ENCODE measurements around the gene PRDM16.

PRDM16 gene

DNA sequence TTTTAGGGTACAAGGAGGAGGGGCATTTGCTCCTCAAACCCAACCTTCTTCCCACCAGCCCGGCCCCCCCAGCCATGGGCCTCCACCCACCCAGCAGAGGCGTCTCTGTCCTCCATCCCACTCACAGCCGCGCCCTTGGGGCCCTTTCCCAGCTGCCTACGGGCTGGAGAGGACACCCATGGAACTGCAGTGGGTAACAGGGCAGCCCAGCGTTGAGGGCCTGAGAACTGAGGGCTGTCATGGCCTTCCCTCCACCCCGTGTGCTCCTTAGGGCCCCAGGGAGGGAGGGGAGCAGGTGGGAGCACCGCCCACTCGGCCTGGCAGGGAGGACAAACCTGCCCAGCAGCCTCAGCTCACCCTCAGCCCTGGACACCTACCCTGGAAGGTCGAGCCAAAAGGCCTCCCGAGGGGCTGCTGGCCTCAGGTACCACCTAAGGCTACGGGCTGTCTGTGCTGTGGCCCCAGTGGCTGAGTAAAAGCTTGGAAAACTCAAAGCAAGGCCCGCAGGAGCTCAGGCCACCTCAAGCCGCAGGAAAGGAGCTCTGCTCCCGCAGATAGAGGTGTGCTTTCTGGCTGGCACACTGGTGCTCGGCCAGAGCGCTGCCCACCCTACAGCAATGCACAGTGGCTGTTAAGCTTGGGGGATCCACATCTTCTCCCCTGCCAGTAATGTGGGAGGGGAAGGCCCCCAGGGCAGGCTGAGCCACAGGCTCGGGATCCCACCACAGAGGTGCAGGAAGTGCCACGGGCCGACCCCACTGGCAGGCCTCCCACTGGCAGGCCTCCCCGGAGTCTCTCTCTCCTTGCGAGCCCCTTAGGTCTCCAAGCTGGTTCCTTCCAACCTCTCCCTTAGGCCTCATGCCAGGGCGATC is 383.2 kb downstream of the PRDM16 start:
- DNase-seq (ENCODE audit: low read depth), result no peak

DNA sequence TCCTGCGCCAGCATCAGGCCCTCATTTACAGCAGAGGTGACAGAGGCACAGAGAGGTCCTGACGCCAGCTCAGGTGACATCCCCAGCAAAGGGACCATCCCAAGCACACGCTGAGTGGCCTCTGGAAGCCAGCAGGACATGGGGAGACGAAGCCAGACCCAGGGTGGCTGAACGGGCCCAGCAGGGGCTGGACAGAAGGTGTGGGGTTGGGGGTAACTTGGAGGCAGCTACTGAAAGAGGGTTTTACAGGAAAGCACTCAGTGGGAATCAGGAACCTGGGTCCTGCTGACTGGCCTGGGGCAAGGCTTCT is 383.8 kb downstream of the PRDM16 start:
- DNase-seq (ENCODE audit: low read depth), result no peak

DNA sequence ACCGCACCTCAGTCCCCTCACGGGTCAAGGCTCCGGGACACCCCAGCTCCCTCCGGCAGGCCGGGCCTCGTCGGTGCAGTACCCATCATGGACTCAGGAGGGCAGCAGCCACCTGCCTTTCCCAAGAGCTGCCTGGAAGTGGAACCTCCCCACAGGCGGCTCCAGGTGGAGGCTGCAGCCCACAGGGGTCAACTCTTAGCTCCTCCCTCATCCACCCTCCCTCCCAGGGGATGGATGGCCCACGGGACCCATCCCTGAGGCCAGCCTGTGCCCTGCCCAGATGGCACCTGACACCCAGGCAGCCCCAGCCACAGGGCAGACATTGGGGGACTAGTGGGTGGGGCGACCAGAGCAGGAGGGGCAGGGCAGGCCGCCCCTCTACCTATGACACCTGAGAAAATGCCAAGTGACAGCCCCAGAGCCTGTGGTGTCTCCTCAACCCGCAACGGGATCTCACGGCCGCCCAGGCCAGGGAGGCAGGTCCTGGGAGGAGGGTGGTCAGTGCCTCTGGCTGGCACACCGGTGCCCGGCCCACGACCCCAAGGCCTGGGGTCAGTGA is 384.3 kb downstream of the PRDM16 start:
- DNase-seq (ENCODE audit: low read depth), result peak; percentile 11

DNA sequence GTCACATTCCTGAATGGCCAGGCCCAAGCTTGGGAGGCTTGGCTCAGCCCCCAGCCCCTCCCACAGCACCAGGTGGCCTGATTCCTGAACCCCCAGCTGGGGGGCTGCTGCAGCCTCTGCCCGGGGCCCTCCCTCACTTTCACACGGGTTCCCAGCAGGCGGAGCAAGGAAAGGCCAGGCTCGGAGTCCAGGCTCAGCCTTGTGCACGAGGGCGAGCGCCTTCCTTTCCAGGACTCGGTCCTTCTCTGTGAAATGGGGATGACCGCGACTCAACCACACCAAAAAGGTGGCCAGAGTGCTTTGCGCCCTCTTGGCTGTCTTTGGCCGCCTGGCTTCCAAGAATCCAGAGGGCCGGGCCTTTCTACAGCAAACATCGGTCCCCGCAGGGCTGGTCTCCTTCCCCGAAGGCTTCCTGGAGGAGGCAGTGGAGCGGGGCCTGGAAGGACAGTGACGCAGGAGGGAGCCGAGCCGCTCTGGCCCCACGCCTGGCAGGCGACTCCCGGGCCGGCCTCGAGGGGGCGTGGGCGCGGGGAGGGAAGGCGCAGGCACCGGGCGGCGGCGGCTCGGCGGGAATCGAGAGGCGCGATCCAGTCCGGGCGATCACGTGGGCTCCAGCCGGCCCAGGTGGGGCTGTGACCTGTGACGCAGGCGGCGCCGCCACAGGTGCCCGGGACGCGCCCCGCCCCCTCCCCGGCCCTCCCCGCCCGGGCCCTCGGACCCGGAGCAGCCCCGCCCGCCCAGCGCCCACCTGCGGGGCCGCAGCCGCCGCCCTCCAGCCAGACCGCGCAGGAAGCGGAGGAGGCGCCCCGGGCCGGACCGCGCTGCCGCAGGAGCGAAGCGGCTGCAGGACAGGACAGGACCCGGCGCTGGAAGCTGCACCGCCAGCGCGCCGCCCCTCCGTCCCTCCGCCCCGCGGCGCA is 385.1 kb downstream of the PRDM16 start, which contains the start of gene ARHGEF16:
ARHGEF16 (plus strand) TSS at position 775 of the 920 bp plus-strand sequence. CDS start 8,420 bp downstream, outside the sequence.
- DNase-seq (ENCODE audit: low read depth), result no peak

DNA sequence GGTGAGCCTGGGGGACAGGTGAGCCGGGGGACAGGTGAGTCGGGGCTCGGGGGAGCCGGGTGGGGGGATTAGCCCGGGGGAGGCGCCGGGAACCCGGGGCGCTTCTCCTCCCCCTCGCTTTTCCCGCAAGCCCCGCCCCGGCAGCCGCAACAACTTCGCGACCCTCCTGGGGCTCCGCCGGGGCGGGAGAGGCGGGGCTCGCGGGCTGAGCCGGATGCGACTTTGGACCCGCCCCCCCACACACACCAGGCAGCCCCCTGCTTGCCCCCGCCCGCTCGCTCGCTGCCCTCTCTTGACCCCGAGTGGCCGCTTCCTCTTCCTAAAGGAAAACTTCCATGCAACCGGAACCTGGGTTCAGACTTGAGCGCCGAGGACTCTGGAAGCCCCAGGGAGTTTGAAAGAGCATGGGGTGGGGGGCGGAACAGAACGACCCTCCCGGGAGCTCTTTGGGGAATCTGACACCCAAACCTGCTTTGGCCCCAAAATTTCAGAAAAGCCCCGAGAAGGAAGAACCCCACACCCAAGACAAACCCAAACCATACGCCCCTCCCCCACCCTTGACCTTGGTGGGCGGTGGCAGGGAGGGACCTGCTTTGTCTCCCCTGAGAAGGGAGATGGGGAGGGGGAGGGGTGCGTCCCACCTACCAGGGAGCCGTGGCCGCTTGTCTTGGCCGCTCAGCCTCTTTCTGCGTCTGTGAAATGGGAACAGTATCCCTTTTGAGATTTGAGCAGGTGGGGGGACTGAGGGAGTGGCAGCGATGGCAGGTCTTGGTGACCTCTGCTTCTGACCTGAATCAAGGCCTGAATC is 386.0 kb downstream of the PRDM16 start:
- DNase-seq (ENCODE audit: low read depth), result no peak

DNA sequence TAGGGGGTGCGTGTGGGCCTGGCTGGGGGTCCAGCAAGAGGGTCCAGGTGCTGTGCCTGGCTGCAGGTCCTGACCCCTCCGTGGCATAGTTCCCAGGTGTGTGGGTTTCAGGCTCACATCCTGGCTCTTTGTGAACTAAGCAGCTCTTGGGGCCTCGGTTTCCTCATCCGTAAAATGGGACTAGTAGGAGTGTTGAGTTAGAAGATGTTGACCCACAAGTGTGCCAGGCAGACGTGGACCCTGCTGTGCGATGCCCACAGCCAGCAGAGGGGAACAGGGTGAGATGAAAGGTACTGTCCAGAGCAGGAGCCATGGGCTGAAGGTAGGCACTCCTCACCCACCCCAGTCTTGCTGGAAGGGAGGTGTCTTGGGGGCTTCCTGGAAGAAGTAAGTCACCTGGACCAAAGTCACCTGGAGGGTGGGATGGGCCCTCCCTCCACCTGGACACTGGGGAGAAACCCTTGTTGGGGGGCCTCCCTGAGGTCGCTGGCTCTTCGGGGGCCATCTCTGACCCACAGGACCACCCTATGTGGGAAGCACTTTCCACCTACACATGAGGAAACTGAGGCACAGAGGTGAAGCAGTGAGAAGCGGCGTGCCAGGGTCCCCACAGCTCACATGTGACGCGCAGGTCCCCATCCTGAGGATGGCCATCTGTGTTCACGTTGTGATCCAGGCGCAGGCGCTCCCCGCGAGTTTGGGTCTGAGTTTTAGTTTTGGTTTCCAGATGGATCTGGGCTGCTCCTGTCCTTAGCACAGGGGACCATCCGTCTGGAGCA is 386.9 kb downstream of the PRDM16 start:
- no peak for DNase-seq (ENCODE audit: low read depth)

DNA sequence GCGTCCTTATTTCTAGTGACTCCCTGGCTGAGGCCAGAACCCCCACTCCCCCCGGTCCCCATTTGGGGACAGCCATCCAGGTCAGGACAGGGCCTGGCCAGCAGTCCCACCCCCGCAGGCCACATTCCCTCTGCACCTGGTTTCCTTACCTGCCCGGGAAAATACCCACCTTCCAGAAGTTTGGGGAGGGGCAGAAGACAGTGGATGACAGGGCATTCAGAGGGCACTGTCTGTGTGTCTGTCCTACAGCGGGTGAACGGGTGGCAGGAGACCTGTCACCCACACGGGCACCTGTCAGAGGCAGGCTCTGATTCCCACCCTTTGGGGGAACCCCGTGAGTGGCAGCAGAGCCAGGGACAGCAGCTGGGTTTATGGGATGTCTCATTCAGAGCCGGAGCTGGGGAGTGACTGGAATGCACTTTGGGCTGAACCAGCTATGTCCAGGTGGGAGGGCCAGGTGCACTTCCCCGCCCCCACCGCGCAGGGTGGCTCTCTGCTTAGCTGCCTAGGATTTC is 387.5 kb downstream of the PRDM16 start:
- DNase-seq (ENCODE audit: low read depth), result no peak

DNA sequence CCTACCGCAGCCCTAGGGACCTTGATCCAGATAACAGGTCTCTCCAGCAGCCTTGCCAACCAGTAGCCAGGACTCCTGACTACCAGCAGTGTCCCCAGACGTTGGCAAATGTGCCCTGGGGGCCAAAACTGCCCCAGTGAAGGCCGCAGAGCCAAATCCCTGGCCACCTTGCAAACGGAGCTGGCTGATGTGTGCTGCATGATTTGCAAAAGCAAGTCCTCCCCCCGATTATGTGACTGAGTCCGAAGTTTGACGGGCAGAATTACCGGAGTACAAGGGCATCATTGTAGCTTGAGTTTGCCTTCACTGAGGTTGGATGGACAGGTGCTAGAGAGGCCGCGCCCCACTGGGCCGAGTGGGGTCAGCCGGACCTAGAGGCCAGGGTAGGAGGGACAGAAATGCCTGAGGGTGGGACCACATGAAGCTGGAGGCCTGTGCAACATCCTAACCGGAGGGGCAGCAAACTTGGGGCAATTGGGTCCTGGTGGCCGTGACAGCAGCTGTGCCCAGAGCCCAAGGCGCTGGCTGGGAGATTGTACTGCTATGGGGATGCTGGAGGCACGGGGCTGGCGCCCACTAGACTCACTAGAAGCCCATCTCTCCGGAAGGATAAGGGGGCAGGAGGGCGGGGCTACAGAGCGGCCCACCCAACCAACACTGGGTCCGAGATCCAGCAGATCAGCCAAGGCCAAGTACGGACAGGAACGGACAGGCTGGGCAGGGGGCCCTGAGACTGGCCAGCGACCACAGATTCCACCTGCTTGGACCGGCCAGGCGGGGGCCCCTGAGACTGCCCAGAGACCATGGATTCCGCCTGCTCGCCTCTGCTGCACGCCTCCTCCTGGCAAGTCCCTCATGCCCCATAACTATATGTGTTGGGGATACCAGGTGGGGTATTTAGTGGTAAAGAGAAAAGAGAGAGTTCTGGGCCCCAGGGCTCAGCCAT is 388.2 kb downstream of the PRDM16 start:
- no peak for DNase-seq (ENCODE audit: low read depth)

DNA sequence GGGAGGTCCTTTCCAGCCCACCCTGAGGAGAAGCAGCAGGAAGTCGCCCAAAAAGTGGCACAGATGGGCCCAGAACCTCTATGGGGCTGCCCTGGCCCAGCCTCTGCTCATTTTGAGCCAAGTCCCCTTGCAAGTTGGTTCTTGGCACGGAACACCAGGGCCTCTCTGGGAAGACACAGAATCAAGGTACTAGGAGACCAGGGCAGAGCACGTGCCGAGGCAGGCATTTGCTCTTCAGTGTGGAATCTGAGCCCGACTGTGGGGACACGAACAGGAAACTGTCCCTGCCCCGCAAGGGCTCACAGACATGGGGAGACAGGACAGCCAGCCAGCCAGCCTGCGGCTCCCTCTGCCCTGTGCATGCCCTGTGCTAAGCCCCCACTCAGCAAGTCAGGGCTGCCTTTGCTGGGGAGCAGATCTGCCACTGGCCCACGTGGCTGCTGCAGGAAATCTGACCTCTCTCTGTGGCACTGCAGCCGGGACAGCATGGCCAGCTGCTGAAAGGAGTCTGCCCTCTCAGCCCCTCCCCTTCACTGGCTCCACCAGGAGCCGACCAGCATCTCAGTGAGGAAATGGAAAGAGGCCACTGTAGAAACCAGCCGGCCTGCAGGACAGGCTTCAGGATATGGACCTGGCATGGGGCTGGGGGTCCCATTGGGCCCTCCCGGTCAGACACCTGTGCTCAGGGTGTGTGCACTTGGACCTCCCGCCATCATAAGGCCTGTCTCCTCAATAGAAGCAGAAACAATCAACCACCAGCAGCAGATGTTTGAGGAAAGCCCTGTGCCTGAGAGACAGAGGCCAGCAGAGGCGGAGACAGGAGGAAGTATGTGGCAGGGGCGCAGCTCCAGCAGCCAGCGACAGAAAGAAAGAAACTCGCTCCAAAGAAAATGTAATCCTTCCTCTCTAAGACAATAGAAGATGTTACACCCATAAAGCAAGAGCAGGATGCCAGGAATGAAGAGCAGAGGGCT is 389.2 kb downstream of the PRDM16 start:
- no peak for DNase-seq (ENCODE audit: low read depth)

DNA sequence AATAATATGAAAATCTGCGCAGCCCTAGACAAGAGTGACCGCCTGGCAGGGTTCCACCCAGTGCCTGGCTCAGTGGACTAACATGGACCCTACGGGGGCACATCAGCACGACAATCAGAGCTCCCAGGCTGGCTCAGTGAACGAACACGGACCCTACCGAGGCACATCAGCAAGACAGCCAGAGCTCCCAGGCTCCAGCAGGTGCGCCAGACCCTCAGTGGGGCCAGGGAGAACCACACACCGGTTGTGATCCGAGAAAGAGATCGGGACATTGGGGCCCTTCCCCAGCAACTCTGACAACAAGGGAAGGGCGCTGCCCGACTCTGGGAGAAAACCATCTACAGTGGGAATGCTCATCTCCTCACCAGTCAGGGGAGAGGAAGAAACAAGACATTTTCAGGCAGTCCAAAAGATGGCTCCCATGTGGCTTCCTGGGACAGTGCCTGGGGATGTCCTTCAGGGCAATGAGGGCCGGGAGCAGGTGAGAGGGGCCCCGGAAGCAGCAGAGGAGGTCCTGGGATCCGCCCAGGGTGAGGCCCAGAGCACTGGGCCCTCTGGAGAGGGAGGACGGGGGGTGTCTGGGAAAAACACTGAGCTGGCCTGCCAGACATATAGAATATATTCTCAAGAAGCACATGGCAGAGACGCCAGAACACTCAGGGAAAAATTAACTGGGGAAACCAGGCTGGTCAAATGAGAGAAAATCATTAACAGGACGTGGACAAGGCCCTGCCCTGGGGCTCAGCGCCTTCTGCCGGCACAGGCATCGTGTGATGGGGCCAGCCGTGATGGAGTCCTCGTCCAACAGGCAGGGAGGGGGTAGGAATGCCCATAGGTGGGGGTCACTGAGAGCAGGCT is 390.3 kb downstream of the PRDM16 start:
- DNase-seq (ENCODE audit: low read depth), result no peak

DNA sequence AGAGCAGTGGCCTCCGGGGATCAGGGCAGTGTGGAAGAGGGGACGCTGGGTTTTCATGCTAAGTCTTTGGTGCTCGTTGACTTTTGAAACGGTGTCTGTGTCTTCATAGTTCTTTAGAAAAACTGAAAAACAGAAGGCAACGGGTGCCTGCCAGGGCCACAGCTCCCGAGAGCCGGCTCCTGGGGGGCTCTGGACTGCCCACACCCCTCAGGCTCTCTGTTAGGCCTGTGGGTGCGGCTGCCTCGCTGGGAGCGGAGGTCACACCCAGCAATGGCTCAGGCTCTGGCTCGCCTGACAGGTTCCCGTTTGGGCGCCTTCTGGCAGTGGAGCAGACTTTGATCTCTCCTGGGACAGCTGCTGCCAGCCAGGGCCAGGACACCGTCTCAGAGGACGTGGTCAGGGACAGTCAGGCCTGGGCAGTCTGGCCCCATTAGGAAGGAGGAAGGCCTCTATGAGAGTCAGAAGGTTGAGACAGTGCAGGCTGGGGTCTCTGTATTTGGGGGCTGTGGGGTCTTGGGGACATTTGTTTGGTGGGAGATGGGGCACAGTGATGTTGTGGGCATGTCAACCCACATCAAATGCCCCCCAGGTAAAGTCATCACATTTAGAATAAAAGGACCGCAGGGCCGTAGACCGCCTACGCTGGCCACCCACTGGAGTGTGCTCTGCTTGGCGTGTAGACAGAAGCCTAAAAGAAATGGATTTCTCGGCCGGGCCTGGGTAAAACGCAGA is 391.1 kb downstream of the PRDM16 start:
- no peak for DNase-seq (ENCODE audit: low read depth)

DNA sequence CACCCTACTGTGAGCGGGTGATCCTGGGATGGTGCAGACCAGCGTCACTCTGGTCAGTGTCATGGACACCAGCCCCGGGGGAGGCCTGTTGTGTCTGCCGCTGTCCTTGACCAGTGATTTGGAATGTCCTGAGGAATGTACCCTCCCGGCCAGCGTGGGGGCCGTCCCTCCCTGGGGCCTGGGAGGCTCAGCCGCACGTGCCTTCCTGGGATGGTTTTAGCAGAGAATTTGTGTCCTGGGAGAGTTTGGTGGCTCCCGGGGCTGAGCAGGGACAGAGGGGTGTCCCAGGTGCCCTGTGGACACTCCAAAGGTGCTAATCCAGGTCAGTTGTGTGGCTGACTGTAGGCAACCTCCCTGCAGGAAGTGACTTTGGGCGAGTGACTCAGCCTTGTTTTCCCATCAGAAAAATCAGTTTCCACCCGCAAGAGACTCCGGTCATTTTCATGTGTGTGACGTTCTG is 391.7 kb downstream of the PRDM16 start:
- DNase-seq (ENCODE audit: low read depth), result no peak

DNA sequence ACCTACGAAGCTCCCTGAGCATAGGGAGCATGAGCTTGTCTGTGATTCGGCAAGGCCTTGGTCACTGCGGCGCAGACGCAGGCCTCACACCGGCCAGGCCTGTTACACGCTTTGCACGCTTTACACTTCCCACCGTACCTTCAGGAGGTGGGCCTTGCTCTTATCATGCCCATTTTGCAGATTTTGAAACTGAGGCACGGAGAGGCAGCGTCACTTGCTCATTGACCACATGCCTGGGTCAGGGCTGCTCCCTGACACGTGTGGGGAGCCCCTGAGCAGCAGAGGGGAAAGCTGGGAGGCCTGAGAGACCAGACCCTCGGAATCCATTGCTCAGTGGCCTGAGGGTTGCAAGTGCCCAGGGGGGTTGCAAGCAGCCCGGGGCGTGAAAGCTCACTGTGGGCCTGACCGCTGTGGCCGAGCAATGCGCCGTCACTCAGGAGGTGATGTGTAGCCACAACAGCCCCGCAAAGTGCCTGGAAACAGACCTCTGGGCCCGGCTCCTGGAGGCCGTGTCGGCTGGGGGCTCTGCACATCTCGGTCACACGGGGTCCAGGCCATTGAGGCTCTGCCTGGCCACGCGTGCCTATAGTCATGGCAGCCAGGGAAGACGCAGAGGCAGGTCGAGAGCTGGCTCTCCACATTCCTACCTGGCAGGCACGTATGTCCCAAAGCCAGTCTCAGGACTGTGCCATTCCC is 392.4 kb downstream of the PRDM16 start:
- no peak for DNase-seq (ENCODE audit: low read depth)

DNA sequence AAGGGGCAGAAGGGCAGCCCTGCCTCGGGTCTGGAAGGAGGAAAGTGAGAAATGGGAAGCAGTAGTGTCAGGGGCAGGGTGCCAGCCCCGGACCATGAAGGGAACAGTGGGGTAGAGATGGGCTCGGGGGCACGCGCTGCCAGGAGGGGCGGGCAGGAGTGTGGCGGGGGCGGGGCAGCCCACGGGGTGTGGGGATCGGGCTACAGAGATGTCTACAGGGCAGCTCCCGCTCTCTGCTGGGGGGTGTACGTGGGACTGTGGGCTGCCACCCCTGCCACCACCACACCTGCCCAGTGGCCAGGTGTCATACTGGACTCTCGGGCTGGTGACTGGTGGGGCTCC is 392.9 kb downstream of the PRDM16 start:
- DNase-seq (ENCODE audit: low read depth), result no peak

DNA sequence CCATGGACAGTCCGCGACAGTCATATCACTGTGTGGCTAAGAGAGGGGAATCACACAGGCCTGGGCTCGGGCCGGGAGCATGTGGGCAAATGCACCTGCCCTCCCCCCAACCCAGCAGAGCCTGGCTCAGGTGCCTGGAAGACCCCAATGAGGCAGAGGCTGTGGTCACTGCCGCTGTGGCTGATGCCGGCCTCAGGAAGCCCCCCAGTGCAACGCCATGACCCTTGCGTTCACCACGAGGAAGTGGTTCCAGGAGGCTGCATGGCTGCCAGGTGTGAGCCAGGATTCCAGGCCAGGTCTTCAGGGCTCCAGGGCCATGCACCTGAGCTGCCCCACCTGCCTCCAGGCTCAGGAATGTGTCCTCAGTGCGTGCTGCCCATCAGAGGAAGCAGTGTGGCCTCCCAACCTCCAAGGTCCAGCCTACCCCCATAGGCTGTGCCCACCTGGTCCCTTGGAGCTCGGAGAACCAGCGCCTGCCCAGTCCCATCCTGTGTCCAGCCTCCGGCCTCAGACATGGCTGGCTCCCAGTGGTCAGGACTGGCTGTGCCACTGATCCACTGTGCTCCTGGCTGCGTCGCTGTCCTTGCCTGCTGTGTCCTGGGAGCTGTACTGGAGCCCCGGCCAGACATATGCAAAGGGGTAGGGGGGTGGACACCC is 393.5 kb downstream of the PRDM16 start:
- no peak for DNase-seq (ENCODE audit: low read depth)

DNA sequence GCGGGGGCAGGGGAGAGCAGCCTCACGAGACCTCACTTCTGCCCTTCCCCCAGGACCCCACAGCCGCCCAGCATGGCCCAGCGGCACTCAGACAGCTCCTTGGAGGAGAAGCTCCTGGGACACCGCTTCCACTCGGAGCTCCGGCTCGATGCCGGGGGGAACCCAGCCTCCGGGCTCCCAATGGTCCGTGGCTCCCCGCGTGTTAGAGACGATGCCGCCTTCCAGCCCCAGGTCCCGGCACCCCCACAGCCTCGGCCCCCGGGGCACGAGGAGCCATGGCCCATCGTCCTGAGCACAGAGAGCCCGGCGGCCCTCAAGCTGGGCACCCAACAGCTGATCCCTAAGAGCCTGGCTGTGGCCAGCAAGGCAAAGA is 394.0 kb downstream of the PRDM16 start:
- DNase-seq (ENCODE audit: low read depth), result no peak

All from HS-5 (cell line).